Activated CD4-positive, alpha-beta T cell treated with anti-CD3 and anti-CD28 coated beads, Interleukin-10, Interleukin-2, amounts not matched to agents 100 ng/mL and 50 ng/mL, durations not matched to agents 16 hours and 8 hours (primary cell): ENCODE results near the gene SLC5A2.

Source experiments
- DNase-seq: peaks from one replicate; pipeline ENCODE4 v3.0.0-alpha.2; 2020

Gene SLC5A2

DNA sequence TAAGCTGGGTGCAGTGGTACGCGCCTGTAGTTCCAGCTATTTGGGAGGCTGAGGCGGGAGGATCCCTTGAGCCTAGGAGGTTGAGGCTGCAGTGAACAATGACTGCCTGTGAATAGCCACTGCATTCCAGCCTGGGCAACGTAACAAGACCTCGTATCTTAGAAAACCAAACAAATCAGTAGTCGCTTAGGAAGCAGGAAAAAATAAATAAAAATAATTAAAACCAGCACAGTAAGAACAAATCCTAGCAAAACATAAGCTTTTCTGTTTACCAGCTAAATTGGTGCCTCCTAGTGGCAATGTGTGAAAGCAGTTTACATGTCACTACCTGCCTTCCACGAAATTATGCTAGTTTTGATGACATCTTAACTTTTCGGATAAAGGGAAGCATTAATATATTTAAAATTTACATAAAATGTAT lies 22.3 kb upstream of the SLC5A2 start:
- peak; percentile 56 for DNase-seq

DNA sequence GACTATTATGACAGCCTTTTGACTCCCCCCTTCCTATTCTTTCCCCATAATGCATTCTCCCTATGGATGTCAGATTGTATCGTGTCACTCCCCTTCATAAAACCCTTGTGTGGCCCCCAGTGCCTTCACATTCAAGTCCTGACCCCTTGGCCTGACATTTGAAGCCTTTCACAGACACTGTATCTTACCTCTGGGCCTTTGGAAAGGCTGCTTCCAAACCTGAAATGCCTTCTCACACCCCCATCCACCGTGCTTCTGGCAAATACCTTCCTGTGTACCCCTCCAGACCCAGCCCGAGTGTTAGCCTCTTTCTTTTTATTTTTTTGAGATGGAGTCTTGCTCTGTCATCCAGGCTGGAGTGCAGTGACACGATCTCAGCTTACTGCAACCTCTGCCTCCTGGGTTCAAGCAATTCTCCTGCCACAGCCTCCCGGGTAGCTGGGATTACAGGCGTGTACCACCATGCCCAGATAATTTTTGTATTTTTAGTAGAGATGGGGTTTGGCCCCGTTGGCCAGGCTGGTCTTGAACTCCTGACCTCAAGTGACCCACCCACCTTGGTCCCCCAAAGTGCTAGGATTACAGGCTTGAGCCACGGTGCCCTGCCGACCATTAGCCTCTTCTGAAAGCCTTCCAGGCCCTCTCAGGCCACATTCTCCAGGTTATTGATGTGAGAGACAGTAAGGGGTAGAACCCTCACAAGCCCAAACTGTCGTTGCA lies 21.6 kb upstream of the SLC5A2 start:
- no peak for DNase-seq

DNA sequence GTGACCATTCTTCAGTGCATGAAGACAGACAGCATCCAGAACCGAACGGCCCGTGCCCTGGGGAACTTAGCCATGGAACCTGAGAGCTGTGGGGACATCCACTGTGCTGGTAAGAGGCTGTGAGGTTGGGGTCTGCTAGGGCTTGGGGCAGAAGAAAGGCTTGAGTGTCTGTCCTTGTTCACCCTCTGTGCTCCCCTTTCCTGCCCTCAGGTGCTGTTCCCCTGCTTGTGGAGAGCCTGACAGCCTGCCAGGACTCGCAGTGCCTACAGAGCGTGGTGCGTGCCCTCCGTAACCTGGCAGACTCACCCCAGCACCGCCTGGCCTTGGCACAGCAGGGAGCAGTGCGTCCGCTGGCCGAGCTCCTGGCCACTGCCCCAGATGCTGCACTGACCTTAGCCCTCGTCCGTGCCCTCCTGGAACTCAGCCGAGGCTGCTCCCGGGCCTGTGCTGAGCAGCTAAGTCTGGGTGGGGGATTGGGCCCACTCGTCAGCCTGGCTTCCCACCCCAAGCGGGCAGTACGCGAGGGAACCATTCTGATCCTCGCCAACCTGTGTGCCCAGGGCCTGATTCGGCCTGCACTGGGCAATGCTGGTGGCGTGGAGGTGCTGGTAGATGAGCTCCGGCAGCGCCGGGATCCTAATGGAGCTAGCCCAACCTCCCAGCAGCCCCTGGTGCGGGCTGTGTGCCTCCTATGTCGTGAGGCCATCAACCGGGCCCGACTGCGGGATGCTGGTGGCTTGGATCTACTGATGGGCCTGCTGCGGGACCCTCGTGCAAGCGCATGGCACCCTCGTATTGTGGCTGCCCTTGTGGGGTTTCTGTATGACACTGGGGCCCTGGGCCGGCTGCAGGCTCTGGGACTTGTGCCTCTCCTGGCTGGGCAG lies 20.8 kb upstream of the SLC5A2 start:
- DNase-seq = no peak

DNA sequence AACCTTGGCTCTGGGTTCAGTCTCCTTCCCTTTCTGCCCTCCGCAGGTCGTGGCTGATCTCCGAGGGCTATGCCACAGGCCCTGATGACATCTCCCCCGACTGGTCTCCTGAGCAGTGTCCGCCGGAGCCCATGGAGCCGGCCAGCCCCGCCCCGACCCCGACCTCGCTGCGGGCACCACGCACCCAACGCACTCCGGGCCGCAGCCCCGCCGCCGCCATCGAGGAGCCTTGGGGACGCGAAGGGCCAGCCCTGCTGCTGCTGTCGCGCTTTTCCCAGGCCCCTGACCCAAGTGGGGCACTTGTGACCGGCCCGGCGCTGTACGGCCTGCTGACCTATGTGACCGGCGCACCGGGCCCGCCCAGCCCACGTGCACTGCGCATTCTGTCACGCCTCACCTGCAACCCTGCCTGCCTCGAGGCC lies 18.6 kb upstream of the SLC5A2 start:
- no peak for DNase-seq

DNA sequence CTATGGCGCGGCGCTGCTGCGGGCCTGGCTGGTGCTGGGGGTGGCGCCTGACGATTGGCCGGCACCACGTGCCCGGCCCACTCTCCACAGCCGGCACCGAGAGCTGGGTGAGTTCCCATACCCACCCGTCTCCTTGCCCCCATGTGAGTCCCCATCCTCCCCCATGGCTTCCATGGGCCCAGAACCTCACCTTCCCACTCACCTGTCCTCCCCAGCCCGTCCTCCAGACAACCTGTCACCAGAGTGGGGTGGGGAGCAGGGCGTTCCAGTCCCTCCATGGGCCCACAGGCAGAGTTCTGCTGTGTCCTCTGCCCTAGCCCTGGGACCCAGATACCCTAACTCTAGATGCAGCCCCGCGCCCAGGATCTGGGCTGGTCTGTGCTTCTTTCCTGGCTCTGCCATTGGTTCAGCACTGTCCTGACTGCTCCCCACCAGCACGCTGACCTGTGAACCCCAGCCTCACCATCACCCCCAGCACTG lies 18.1 kb upstream of the SLC5A2 start:
- no peak for DNase-seq

DNA sequence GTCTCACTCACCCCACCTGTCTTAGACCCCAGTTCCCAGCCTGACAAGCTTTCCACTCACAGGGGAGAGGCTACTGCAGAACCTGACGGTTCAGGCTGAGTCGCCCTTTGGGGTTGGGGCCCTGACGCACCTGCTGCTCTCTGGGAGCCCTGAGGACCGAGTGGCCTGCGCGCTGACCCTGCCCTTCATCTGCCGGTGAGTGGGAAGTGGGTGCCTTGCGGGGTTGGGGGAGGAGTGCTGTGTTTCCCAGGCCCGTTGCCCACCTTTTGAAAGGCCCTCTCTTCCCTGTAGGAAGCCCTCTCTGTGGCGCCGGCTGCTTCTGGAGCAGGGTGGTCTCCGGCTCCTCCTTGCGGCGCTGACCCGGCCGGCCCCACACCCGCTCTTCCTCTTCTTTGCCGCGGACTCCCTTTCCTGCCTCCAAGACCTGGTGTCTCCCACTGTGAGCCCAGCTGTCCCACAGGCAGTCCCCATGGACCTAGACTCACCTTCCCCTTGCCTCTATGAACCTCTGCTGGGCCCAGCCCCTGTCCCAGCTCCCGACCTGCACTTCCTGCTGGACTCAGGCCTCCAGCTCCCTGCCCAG lies 17.0 kb upstream of the SLC5A2 start:
- no peak for DNase-seq

DNA sequence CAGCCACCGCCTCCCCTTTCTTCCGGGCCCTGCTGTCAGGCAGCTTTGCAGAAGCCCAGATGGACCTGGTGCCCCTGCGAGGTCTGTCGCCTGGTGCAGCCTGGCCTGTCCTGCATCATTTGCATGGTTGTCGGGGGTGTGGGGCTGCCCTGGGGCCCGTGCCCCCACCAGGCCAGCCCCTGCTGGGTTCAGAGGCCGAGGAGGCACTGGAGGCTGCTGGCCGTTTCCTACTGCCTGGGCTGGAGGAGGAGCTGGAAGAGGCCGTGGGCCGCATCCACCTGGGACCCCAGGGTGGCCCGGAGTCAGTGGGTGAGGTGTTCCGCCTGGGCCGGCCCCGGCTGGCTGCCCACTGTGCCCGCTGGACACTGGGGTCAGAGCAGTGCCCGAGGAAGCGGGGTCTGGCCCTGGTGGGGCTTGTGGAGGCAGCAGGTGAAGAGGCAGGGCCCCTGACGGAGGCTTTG lies 16.5 kb upstream of the SLC5A2 start:
- DNase-seq = no peak

DNA sequence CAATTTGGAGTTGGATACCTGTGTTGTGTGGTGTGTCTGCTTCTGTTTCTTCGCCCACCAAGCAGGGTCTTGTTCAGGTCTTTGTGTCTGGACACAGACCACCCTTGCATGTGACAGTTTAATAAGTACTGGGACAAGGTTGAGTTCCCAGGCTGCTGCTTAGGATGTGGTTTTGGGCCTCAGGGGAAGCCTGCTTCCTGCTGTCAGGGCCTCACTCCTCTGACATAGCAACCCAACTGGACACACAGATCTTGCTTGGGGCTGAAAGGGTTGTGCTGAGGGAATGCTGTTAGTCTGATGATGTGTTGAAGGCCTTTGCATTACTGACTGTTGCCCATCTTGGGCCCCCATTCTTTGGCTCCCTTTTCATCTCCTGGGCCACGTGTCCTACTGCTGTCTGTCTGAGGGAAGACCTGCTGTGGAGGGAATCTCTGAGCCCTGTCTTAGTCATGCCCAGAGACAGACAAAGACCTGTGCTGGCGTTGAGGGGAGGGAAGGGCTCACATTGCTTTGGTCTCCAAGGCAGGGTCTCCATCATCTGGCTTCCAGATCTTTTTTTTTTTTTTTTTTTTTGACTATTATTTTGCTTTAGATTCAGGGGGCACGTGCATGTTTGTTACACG lies 15.7 kb upstream of the SLC5A2 start:
- DNase-seq = peak; percentile 23

DNA sequence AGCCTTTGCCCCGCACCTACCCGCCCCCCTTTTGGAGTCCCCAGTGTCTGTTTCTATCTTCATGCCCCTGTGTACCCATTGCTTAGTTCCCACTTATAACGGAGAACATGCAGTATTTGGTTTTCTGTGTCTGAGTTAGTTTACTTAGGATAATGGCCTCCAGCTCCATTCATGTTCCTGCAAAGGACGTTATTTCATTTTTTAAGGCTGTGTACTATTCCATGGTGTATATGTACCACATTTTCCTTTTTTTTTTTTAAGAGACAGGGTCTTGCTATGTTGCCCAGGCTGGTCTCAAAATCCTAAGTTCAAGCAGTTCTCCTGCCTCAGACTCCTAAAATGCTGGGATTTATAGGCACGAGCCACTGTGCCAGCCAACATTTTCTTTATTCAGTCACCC lies 15.1 kb upstream of the SLC5A2 start:
- DNase-seq = no peak

DNA sequence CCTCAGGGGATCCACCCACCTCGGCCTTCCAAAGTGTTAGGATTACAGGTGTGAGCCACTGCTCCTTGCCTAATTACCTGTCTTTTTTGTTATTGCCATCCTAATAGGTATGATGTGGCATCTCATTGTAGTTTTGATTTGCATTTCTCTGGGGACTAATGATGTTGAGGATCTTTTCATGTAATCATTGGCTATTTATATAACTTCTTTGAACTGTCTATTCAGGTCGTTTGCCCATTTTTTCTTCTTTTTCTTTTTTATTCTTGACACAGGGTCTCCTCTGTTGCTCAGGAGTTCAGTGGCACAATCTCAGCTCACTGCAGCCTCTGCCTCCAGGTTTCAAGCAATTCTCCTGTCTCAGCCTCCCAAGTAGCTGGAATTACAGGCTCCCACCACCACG lies 12.3 kb upstream of the SLC5A2 start:
- no peak for DNase-seq

DNA sequence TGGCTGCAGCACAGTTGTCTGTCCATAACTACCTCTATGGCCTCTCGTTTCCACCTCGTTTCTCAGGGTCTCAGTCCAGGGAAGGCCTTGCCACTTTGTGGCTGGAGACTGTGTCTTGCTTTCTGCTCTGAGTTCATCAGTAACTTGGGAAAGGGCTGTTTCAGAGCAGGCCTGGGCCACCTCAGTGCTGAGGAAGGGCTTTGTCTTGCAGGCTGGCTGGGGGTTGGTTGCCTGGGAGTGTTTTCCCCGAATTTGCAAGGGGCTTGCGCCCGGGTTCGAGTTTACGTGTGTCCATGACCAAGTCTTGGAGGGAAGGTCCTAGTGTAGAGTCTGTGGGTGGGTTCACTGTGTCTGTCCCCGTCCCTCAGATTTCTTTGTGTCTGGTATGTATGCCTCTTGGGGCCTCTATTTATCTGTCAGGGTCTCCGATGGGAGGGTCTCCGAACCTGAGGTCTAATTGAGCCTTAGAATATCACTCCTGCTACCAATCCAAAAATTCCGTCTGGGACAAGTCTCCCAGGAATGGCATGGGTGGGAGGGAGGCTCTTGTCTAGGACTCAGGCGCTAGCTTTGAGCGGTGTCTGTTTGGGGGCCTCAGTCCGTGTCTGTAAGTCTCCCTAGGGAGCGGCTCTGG lies 11.6 kb upstream of the SLC5A2 start:
- no peak for DNase-seq

DNA sequence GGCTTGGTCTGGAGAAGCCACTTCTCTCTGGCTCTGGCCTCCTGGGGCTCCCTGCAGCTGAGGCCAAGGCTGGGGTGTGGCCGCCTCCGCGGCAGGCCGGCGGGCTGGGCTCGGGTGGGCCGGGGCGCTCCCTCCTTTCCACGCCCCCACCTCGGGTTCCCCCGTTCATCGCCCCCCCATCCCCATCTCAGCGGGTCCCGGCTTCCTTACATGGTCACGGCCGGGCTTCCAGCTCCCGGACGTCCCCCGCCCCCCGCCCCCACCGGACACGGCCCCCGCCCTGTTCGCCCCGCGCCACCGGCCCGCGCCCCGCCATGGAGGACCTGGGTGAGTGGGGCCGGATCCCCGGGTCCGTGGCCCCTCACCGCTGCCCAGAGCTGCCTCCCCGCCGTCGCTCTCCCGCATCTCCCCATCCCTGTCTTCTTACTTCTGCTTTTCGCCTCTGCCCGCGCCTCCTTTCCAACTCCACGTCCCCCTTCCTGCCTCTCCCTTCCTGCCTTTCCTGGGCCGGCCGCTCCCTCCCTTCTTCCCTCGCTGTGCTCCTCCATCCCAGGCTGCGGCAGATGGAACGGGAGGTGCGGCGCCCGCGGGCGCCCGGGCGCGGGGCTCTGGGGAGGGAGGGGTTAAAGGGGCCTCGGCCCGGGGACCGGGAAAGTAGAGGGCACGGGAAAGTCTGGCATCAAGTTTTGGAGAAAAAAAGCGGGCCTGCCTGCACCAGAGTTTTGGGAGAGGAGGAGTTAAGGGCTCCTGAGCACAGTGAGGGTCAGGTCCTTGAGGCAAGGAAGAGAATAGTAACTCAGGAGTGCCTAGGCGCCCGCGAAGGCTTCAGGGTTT lies 10.8 kb upstream of the SLC5A2 start, which contains the start of gene TGFB1I1:
Gene TGFB1I1 (plus strand): TSS at position 278 of the 834 bp plus-strand sequence. CDS start 37 bp downstream, at position 315.
- no peak for DNase-seq

DNA sequence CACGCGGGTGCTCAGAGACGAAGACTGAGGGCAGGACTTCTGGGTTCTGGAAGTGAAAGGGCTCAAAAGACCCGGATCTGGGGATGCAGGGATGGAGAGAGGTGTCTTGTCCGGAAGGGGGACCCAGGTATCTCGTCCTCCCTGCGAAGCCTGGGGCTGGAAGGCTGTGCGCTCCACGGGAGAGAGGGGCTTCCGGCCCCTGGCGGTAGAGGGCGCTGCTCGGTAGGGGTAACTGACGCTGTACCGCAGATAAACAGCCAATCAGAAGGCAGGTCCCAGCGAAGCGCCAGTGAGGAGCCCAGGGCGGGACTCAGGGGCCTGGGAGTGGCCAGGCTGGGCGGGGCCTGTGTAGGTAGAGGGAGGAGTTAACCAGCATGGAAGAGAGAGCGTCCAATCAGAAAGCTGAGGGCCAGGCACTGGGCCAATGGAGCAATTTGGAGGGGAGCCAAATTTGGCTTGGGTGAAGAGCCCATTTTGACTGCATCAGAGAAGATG lies 10.2 kb upstream of the SLC5A2 start:
- DNase-seq = peak; percentile 55

DNA sequence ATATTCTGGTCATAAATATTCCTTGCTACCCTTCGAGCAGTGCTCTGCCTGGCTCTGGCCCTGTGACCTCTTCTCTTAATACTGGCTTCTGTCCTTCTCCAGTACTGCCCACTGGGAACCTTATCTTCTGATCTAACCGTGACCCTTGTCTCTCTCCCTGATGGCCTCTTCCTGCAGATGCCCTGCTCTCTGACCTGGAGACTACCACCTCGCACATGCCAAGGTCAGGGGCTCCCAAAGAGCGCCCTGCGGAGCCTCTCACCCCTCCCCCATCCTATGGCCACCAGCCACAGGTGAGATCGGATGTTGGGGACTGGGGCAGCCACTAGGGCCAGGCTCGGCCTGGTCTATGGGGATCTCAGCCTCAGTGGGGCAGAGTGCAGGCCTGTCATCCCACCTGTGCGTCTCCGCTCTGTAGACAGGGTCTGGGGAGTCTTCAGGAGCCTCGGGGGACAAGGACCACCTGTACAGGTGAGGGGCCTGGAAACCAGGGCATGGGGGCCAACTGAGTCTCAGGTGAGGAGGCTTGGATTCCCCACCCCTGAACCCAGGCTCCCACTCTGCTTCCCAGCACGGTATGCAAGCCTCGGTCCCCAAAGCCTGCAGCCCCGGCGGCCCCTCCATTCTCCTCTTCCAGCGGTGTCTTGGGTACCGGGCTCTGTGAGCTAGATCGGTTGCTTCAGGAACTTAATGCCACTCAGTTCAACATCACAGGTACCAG lies 9.5 kb upstream of the SLC5A2 start:
- DNase-seq = no peak

DNA sequence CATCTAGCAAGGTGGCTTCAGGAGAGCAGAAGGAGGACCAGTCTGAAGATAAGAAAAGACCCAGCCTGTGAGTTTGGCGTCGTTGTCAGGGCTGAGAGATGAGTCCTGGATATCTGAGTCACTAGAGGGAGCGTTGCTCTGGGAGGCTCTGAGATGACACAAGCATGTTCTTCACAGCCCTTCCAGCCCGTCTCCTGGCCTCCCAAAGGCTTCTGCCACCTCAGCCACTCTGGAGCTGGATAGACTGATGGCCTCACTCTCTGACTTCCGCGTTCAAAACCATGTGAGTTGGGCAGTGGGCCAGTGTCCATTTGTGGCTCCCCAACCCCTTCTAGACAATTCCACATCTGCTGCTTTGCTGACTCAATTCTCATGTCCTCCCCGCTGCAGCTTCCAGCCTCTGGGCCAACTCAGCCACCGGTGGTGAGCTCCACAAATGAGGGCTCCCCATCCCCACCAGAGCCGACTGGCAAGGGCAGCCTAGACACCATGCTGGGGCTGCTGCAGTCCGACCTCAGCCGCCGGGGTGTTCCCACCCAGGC lies 8.7 kb upstream of the SLC5A2 start:
- no peak for DNase-seq

DNA sequence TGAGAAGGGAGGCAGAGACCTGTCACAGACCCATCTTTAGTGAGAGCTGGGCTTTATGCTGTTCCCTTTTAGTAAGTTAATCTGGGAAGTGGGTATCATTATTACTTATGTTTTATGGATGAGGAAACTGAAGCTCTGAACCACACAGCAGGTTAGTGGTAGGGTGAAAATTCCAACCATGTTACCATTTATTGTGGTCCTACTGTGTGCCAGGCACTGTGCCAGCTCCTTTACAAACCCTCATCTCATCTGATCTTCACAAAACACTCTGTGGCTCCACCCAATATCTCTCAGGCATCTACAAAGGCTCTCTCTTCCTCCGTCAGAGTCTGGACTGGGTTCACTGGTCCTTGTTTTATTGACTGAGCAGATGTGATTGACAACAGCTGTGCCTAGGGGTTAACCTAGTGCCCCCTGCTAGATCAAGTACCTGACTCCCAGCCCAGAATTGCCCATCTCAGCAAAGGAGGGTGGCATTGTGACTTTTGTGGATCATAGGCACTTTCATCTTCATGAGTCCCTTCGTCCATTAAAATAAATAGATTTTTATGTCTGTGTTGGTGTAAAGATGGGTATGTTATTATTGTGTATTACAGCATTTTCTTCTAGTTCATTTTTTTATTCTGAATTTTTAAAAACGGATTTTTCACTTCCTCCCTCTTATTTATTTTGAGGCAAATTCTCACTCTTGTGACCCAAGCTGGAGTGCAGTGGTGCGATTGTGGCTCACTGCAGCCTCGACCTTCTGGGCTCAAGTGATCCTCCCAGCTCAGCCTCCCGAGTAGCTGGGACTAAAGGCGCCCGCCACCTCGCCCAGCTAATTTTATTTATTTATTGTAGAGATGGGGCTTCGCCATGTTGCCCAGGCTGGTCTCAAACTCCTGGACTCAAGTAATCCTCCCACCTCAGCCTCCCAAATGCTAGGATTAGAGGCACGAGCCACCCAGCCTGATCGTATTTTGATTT lies 7.9 kb upstream of the SLC5A2 start:
- DNase-seq = no peak

DNA sequence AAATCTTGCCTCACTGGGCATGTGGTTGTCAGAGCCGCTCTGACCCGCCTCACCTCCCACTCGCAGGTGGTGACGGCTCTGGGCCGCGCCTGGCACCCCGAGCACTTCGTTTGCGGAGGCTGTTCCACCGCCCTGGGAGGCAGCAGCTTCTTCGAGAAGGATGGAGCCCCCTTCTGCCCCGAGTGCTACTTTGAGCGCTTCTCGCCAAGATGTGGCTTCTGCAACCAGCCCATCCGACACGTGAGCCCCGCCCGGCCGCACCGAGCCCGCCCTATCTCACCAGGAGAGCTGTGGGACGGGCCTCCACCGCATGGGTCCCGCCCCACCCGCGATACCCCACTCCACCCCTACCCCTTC lies 7.0 kb upstream of the SLC5A2 start:
- DNase-seq = no peak

DNA sequence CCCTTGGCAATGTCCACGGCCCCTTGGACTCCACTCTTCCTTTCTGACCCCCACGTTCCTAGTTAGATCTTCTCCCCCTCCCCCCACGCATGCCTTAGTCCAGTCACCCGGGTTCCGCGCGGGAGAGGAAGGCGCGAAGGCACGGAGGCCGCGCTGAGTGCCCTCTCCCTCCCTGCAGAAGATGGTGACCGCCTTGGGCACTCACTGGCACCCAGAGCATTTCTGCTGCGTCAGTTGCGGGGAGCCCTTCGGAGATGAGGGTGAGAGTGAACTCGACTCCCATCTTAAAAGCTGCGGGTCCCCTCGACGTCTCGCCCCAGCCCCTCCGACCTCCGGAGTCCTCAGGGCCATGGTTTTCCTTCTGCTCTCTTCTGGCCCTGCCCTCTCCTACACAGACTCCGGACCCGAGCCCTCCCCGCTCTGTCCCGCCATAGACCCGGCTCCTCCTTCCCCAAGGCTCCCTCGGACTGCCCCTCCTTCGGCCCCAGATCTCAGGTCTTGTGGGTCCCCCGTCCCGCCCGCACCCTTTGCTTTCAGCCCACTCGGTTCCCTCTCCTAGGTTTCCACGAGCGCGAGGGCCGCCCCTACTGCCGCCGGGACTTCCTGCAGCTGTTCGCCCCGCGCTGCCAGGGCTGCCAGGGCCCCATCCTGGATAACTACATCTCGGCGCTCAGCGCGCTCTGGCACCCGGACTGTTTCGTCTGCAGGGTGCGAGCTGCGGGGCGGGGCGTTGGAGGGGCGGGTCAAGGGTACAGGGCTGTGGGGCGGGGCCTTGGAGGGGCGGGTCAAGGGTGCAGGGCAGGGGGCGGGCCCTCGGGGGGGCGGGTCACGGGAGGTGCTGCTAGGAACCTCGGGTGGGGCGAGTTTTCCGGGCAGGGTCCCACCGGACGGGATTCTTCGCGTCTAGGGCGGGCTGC lies 6.4 kb upstream of the SLC5A2 start:
- DNase-seq = peak; percentile 88
